HEK293 (cell line): ENCODE data around the gene ST8SIA4.

Source experiments
- CTCF ChIP-seq: fragments of 450-650 bp; formaldehyde crosslinking; IDR thresholded peaks from 2 replicates; pipeline ENCODE4 v1.5.1; 2016; ENCODE audit warnings: missing biosample characterization, missing genetic modification characterization
- MYNN ChIP-seq: fragments of 450-650 bp; formaldehyde crosslinking; IDR thresholded peaks from 2 replicates; pipeline ENCODE4 v1.5.1; 2016; ENCODE audit warnings: missing biosample characterization, missing genetic modification characterization, borderline replicate concordance
- REST ChIP-seq: fragments of 450-650 bp; formaldehyde crosslinking; IDR thresholded peaks from 2 replicates; pipeline ENCODE4 v1.5.1; 2016; ENCODE audit warnings: missing biosample characterization, missing genetic modification characterization
- ZBTB10 ChIP-seq: fragments of 450-650 bp; formaldehyde crosslinking; IDR thresholded peaks from 2 replicates; pipeline ENCODE4 v1.5.1; 2016; ENCODE audit warnings: missing biosample characterization, missing genetic modification characterization
- ZBTB26 ChIP-seq: fragments of 450-650 bp; formaldehyde crosslinking; optimal IDR thresholded peaks from 2 replicates; pipeline ENCODE3; 2016; ENCODE audit warnings: missing biosample characterization, mild to moderate bottlenecking, missing genetic modification characterization
- ZNF121 ChIP-seq: fragments of 450-650 bp; formaldehyde crosslinking; IDR thresholded peaks from 2 replicates; pipeline ENCODE4 v1.5.1; 2016; ENCODE audit warnings: missing biosample characterization, missing genetic modification characterization
- ZNF157 ChIP-seq: fragments of 450-650 bp; formaldehyde crosslinking; IDR thresholded peaks from 2 replicates; pipeline ENCODE4 v1.5.1; 2016; ENCODE audit warnings: missing biosample characterization, missing genetic modification characterization
- ZNF558 ChIP-seq: fragments of 450-650 bp; formaldehyde crosslinking; IDR thresholded peaks from 2 replicates; pipeline ENCODE4 v1.5.1; 2016; ENCODE audit warnings: missing biosample characterization, missing genetic modification characterization
- ZNF580 ChIP-seq: fragments of 450-650 bp; formaldehyde crosslinking; IDR thresholded peaks from 2 replicates; pipeline ENCODE4 v1.5.1; 2016; ENCODE audit warnings: missing biosample characterization, missing genetic modification characterization
- ZNF654 ChIP-seq: fragments of 450-650 bp; formaldehyde crosslinking; IDR thresholded peaks from 2 replicates; pipeline ENCODE4 v1.5.1; 2016; ENCODE audit warnings: low read depth, missing biosample characterization, missing genetic modification characterization

GRCh38 chr5:100950985-100951384 is 47.9 kb upstream of the ST8SIA4 start:
- TF ChIP-seq ZNF580 (no peak), CTCF (tag by site-specific recombination) (no peak), ZNF558 (no peak), MYNN (tag by site-specific recombination) (no peak), ZBTB10 (no peak), REST (no peak), ZBTB26 (tag by site-specific recombination) (no peak), ZNF654 (tag by site-specific recombination) (no peak), ZNF157 (tag by site-specific recombination) (no peak), ZNF121 (tag by site-specific recombination) (no peak)
